ENCODE measurements around the gene TMEM95. TPM values are rescaled to one million over a fixed set of nuclear protein-coding genes. Genes with fewer than 3 reads are reported as not detected.
A peak's percentile ranks its signal among the peaks of the same experiment; 100 is the strongest.

The TMEM95 gene
- total and polyA plus RNA-seq, 4 donors: not detected

GRCh38 chr17:7308625-7309433, 46.1 kb upstream of the TMEM95 start:
- peaks cover 8 to 39% (median 28%) of the 10 kb centered on the region in 4 donors for H3K4me1 ChIP-seq (ENCODE audit: control insufficient read depth in 4 of 4, insufficient read depth in 4 of 4, low read length in 3 of 4)
- no peak for TF ChIP-seq HNF4G (IDR thresholded peaks at IDR 0.05)
- TF ChIP-seq EGR1 (IDR thresholded peaks at IDR 0.05; ENCODE audit: low read depth in 2 of 2): no peak
- TF ChIP-seq HNF4A (conservative IDR thresholded peaks at IDR 0.05): no peak
- TF ChIP-seq REST (IDR thresholded peaks at IDR 0.05): peak; percentile 85
- TF ChIP-seq NR2F2 (IDR thresholded peaks at IDR 0.05): no peak
- TF ChIP-seq RXRA (IDR thresholded peaks at IDR 0.05): no peak
- no peak for TF ChIP-seq TAF1 (conservative IDR thresholded peaks at IDR 0.05)
- TF ChIP-seq CTCF (IDR thresholded peaks at IDR 0.05; ENCODE audit: low read depth, low read length, missing input control): no peak
- peak; percentile 53 for TF ChIP-seq SP1 (IDR thresholded peaks at IDR 0.05)
- peak in 1 of 2 donors; percentile 68 for TF ChIP-seq GABPA (IDR thresholded peaks at IDR 0.05 in 1 of 2, conservative IDR thresholded peaks at IDR 0.05 in 1 of 2)
- TF ChIP-seq JUND (IDR thresholded peaks at IDR 0.05): no peak
- peak; percentile 27 for TF ChIP-seq ZBTB33 (IDR thresholded peaks at IDR 0.05)
- TF ChIP-seq FOXA1 (IDR thresholded peaks at IDR 0.05): no peak
- TF ChIP-seq MAX (IDR thresholded peaks at IDR 0.05): no peak
- TF ChIP-seq YY1 (IDR thresholded peaks at IDR 0.05): peak; percentile 57
- TF ChIP-seq ATF3 (IDR thresholded peaks at IDR 0.05): no peak
- TF ChIP-seq FOXA2 (IDR thresholded peaks at IDR 0.05): no peak
- TF ChIP-seq RAD21 (IDR thresholded peaks at IDR 0.05): no peak
- DNase-seq (ENCODE audit: low spot score): peak; percentile 84

More at GRCh38 chr17:7308625-7309433, 46.1 kb upstream of the TMEM95 start:
- Histone ChIP-seq H3K27ac (ENCODE audit: low read depth in 1 of 2, low read length in 2 of 2) (peak overlapping the region; percentile 96 to 99), H3K27me3 (ENCODE audit: control insufficient read depth in 4 of 4, insufficient read depth in 4 of 4, low read length in 3 of 4) (no peaks in the 10 kb centered on the region), H3K4me3 (ENCODE audit: low read depth in 1 of 3, low read length in 3 of 3) (peak overlapping the region; percentile 92 to 95 (median 93)), H3K36me3 (ENCODE audit: control insufficient read depth in 4 of 4, insufficient read depth in 3 of 4, low read depth in 1 of 4, low read length in 3 of 4) (peaks cover 16 to 39% (median 35%) of the 10 kb centered on the region in 4 donors), H3K9ac (ENCODE audit: low read depth in 1 of 2, low read length in 2 of 2) (peak overlapping the region; percentile 83 to 96), H3K9me3 (ENCODE audit: control insufficient read depth in 4 of 4, low read length in 3 of 4) (no peaks in the 10 kb centered on the region)
- 4% methylated on average over 14 of the region's 14 CpGs for WGBS
